HEK293 (cell line): Measurements from ENCODE around the gene CTTN.
A peak's percentile ranks its signal among the peaks of the same experiment; 100 is the strongest.

Experiments used
- CTCF ChIA-PET: fragments of 350-600 bp; formaldehyde crosslinking; extraction: SDS; loops from one replicate; lab custom pipeline; 2021; ENCODE audit warnings: antibody characterized with exemption; lab: Yijun Ruan, JAX
- POLR2A ChIA-PET: fragments of 300-600 bp; formaldehyde crosslinking; extraction: SDS; loops from one replicate; lab custom pipeline; 2020; ENCODE audit warnings: antibody characterized with exemption, inconsistent platforms; lab: Yijun Ruan, JAX
- H3K27ac ChIP-seq: fragments of 200-500 bp; sonication (Bioruptor generic); 2 replicates; pipeline ENCODE4 v1.5.1; 2014; ENCODE audit warnings: low read depth, low read length, control low read depth, inconsistent platforms; ENCODE audit errors: extremely low read depth
- H3K36me3 ChIP-seq, 2 experiments: fragments of 200-500 bp in 1 of 2; sonication (Bioruptor generic) in 1 of 2; 1 replicate in 1 of 2; 2 replicates in 1 of 2; pipeline ENCODE4 v1.5.1; 2014 to 2017; ENCODE audit warnings: inconsistent platforms in 2 of 2, low read length in 2 of 2; ENCODE audit not compliant: control insufficient read depth in 2 of 2, insufficient read depth in 1 of 2
- H3K4me1 ChIP-seq: fragments of 200-500 bp; sonication (Bioruptor generic); 2 replicates; pipeline ENCODE4 v1.5.1; 2014; ENCODE audit warnings: mild to moderate bottlenecking, low read length, inconsistent platforms; ENCODE audit not compliant: control insufficient read depth, insufficient read depth
- H3K4me3 ChIP-seq: 2 replicates; pipeline ENCODE4 v1.5.1; 2011; ENCODE audit warnings: low read depth, mild to moderate bottlenecking, control low read depth, low read length, moderate library complexity
- H3K9me3 ChIP-seq: fragments of 200-500 bp; sonication (Bioruptor generic); 2 replicates; pipeline ENCODE4 v1.5.1; 2014; ENCODE audit warnings: low read depth, low read length, inconsistent platforms; ENCODE audit not compliant: control insufficient read depth, insufficient read depth
- GLIS1 ChIP-seq: fragments of 450-650 bp; formaldehyde crosslinking; IDR thresholded peaks from 2 replicates; pipeline ENCODE4 v1.5.1; 2016; ENCODE audit warnings: missing biosample characterization, missing genetic modification characterization
- SETDB1 ChIP-seq: IDR thresholded peaks from one replicate; pipeline ENCODE4 v1.6.1; 2017; ENCODE audit warnings: mild to moderate bottlenecking, low read length, moderate library complexity, mixed read lengths; ENCODE audit not compliant: insufficient read length
- ZBTB17 ChIP-seq: fragments of 450-650 bp; formaldehyde crosslinking; IDR thresholded peaks from 2 replicates; pipeline ENCODE4 v1.5.1; 2016; ENCODE audit warnings: missing biosample characterization, missing genetic modification characterization
- ZIC2 ChIP-seq: fragments of 450-650 bp; formaldehyde crosslinking; IDR thresholded peaks from 2 replicates; pipeline ENCODE4 v1.5.1; 2016; ENCODE audit warnings: missing biosample characterization, missing genetic modification characterization
- ZNF366 ChIP-seq: fragments of 450-650 bp; formaldehyde crosslinking; conservative IDR thresholded peaks from 2 replicates; pipeline ENCODE4 v1.5.1; 2016; ENCODE audit warnings: missing biosample characterization, missing genetic modification characterization
- ZNF501 ChIP-seq: fragments of 450-650 bp; formaldehyde crosslinking; IDR thresholded peaks from 2 replicates; pipeline ENCODE4 v1.5.1; 2016; ENCODE audit warnings: missing biosample characterization, missing genetic modification characterization
- ZNF596 ChIP-seq: fragments of 450-650 bp; IDR thresholded peaks from 2 replicates; pipeline ENCODE4 v1.5.0; 2018; ENCODE audit warnings: missing biosample characterization, mild to moderate bottlenecking, missing genetic modification characterization, moderate library complexity
- ZNF623 ChIP-seq: fragments of 450-650 bp; formaldehyde crosslinking; IDR thresholded peaks from 2 replicates; pipeline ENCODE4 v1.5.1; 2016; ENCODE audit warnings: missing biosample characterization, missing genetic modification characterization
- ZNF629 ChIP-seq: fragments of 450-650 bp; formaldehyde crosslinking; IDR thresholded peaks from 2 replicates; pipeline ENCODE4 v1.5.1; 2017; ENCODE audit warnings: missing biosample characterization, missing genetic modification characterization
- ZNF791 ChIP-seq: fragments of 450-650 bp; formaldehyde crosslinking; IDR thresholded peaks from 2 replicates; pipeline ENCODE4 v1.5.1; 2016; ENCODE audit warnings: missing biosample characterization, missing genetic modification characterization
- ZNF843 ChIP-seq: fragments of 450-650 bp; formaldehyde crosslinking; IDR thresholded peaks from 2 replicates; pipeline ENCODE4 v1.5.1; 2016; ENCODE audit warnings: missing biosample characterization, missing genetic modification characterization
- ZSCAN23 ChIP-seq: fragments of 450-650 bp; formaldehyde crosslinking; IDR thresholded peaks from 2 replicates; pipeline ENCODE4 v1.5.1; 2016; ENCODE audit warnings: missing biosample characterization, missing genetic modification characterization
- TF ChIP-seq, protein P1 (sequence below): fragments of 450-650 bp; formaldehyde crosslinking; IDR thresholded peaks from 2 replicates; pipeline ENCODE4 v1.5.1; 2016; ENCODE audit warnings: missing biosample characterization, missing genetic modification characterization
- TF ChIP-seq, protein P2 (sequence below): fragments of 450-650 bp; formaldehyde crosslinking; IDR thresholded peaks from 2 replicates; pipeline ENCODE4 v1.5.1; 2016; ENCODE audit warnings: missing biosample characterization, missing genetic modification characterization, low read depth
- TF ChIP-seq, protein P3 (sequence below): fragments of 450-650 bp; formaldehyde crosslinking; IDR thresholded peaks from 2 replicates; pipeline ENCODE4 v1.5.1; 2016; ENCODE audit warnings: missing biosample characterization, missing genetic modification characterization
- TF ChIP-seq, protein P4 (sequence below): fragments of 450-650 bp; formaldehyde crosslinking; IDR thresholded peaks from 2 replicates; pipeline ENCODE4 v1.5.1; 2016; ENCODE audit warnings: missing biosample characterization, missing genetic modification characterization

CTTN gene

DNA sequence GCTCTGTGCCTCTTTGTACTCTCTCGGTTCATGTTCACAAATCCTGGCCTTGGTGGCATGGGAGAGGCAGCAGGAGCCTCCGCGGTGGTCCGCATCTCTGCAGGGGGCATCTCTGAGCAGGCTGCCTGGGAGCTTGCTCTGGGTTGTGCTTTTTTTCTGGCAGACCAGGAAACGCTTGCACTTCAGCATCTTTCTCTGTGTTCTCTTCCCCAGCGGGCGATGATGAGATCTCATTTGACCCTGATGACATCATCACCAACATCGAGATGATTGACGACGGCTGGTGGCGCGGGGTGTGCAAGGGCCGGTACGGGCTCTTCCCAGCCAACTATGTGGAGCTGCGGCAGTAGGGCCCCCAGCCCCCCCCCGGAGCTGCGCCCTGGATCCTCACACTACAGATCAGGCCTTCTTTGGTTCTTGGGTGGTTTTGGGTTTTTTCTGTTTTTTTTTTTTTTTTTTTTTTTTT lies 36.5 kb downstream of the CTTN start:
- ChIA-PET CTCF (no interaction called here), POLR2A (no interaction called here)
- Histone ChIP-seq H3K4me1 (no peaks in the 10 kb centered on the region), H3K27ac (no peak overlapping the region), H3K36me3 (peaks cover 0 to 83% of the 10 kb centered on the region in 2 experiments; a peak in 1 of 3 replicates)
- TF ChIP-seq ZIC2 (peak; percentile 54), ZNF623 (tag by site-specific recombination) (no peak), GLIS1 (tag by site-specific recombination) (peak; percentile 62), SETDB1 (no peak), ZNF629 (tag by site-specific recombination) (peak; percentile 36; the same call in 1 of the 2 replicates), ZNF791 (tag by site-specific recombination) (no peak)
- TF ChIP-seq, protein P1, sequence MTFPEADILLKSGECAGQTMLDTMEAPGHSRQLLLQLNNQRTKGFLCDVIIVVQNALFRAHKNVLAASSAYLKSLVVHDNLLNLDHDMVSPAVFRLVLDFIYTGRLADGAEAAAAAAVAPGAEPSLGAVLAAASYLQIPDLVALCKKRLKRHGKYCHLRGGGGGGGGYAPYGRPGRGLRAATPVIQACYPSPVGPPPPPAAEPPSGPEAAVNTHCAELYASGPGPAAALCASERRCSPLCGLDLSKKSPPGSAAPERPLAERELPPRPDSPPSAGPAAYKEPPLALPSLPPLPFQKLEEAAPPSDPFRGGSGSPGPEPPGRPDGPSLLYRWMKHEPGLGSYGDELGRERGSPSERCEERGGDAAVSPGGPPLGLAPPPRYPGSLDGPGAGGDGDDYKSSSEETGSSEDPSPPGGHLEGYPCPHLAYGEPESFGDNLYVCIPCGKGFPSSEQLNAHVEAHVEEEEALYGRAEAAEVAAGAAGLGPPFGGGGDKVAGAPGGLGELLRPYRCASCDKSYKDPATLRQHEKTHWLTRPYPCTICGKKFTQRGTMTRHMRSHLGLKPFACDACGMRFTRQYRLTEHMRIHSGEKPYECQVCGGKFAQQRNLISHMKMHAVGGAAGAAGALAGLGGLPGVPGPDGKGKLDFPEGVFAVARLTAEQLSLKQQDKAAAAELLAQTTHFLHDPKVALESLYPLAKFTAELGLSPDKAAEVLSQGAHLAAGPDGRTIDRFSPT: no peak
- TF ChIP-seq, protein P2, sequence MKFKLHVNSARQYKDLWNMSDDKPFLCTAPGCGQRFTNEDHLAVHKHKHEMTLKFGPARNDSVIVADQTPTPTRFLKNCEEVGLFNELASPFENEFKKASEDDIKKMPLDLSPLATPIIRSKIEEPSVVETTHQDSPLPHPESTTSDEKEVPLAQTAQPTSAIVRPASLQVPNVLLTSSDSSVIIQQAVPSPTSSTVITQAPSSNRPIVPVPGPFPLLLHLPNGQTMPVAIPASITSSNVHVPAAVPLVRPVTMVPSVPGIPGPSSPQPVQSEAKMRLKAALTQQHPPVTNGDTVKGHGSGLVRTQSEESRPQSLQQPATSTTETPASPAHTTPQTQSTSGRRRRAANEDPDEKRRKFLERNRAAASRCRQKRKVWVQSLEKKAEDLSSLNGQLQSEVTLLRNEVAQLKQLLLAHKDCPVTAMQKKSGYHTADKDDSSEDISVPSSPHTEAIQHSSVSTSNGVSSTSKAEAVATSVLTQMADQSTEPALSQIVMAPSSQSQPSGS (tag by site-specific recombination): peak; percentile 67
- TF ChIP-seq, all 188 proteins: peak for 4
- H3K9me3 ChIP-seq: no peaks in the 10 kb centered on the region
- H3K4me3 ChIP-seq: no peak overlapping the region

DNA sequence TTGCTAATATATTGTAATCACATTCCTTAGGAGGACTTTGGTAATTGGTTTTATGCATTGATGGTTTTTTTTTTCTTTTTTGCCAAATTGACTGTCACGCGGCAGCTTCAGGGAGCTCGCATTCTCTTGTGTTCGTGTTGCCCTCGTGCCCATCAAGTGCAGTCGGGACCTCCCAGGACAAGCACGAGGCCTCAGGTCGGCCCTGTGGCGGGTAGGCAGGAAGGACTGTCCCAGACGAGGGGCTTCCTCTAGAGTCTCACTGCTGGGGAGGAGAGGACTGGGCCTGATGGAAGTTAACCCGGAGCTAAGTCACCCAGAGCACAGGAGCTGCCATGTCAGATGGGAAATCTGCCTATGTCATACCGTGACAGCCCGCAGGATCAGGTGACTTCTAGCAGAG lies 37.0 kb downstream of the CTTN start:
- Histone ChIP-seq H3K4me3 (no peak overlapping the region), H3K36me3 (peaks cover 0 to 78% of the 10 kb centered on the region in 2 experiments; a peak in 1 of 3 replicates), H3K4me1 (no peaks in the 10 kb centered on the region), H3K9me3 (no peaks in the 10 kb centered on the region), H3K27ac (no peak overlapping the region)
- TF ChIP-seq, protein P3, sequence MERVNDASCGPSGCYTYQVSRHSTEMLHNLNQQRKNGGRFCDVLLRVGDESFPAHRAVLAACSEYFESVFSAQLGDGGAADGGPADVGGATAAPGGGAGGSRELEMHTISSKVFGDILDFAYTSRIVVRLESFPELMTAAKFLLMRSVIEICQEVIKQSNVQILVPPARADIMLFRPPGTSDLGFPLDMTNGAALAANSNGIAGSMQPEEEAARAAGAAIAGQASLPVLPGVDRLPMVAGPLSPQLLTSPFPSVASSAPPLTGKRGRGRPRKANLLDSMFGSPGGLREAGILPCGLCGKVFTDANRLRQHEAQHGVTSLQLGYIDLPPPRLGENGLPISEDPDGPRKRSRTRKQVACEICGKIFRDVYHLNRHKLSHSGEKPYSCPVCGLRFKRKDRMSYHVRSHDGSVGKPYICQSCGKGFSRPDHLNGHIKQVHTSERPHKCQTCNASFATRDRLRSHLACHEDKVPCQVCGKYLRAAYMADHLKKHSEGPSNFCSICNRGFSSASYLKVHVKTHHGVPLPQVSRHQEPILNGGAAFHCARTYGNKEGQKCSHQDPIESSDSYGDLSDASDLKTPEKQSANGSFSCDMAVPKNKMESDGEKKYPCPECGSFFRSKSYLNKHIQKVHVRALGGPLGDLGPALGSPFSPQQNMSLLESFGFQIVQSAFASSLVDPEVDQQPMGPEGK (tag by site-specific recombination): no peak
- TF ChIP-seq ZNF501 (tag by site-specific recombination): no peak
- TF ChIP-seq ZNF629 (tag by site-specific recombination): no peak
- no peak for TF ChIP-seq ZNF366 (tag by site-specific recombination)
- TF ChIP-seq ZBTB17 (tag by site-specific recombination): no peak
- TF ChIP-seq, protein P4, sequence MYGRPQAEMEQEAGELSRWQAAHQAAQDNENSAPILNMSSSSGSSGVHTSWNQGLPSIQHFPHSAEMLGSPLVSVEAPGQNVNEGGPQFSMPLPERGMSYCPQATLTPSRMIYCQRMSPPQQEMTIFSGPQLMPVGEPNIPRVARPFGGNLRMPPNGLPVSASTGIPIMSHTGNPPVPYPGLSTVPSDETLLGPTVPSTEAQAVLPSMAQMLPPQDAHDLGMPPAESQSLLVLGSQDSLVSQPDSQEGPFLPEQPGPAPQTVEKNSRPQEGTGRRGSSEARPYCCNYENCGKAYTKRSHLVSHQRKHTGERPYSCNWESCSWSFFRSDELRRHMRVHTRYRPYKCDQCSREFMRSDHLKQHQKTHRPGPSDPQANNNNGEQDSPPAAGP (tag by site-specific recombination): no peak
- TF ChIP-seq ZNF596 (tag by site-specific recombination): no peak
- no peak for TF ChIP-seq ZSCAN23 (tag by site-specific recombination)
- no peak for TF ChIP-seq ZNF843 (tag by site-specific recombination)
- ChIA-PET CTCF (no interaction called here), POLR2A (no interaction called here)
